Measurements from ENCODE around the gene RSRC2.

The RSRC2 gene

DNA sequence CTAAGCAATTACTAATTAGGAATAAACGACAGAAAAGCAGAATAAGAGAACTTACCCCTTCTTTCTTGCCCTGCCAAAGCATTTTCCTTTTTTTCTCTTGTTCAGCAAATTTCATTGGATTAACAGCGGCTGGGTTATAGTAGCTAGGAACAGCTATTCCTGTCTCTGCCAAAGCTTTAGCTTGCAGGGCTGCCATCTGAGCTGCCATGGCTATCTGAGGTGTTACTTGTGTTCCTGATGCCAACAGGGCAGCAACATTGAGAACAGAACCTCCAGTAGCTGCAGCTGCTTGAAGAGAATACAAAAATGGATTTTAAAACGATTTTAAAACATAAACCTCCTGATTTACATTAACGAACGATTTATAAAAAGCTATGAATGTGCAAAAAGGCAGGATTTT lies 18.6 kb downstream of the RSRC2 start:
- TF ChIP-seq, protein P1, sequence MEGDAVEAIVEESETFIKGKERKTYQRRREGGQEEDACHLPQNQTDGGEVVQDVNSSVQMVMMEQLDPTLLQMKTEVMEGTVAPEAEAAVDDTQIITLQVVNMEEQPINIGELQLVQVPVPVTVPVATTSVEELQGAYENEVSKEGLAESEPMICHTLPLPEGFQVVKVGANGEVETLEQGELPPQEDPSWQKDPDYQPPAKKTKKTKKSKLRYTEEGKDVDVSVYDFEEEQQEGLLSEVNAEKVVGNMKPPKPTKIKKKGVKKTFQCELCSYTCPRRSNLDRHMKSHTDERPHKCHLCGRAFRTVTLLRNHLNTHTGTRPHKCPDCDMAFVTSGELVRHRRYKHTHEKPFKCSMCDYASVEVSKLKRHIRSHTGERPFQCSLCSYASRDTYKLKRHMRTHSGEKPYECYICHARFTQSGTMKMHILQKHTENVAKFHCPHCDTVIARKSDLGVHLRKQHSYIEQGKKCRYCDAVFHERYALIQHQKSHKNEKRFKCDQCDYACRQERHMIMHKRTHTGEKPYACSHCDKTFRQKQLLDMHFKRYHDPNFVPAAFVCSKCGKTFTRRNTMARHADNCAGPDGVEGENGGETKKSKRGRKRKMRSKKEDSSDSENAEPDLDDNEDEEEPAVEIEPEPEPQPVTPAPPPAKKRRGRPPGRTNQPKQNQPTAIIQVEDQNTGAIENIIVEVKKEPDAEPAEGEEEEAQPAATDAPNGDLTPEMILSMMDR (IDR thresholded peaks at IDR 0.05; ENCODE audit: insufficient read depth, low read depth, low read length, missing control alignments) = no peak
- no peak overlapping the region for H3K4me3 ChIP-seq (ENCODE audit: low read depth, low read length)
- no peak for DNase-seq (ENCODE audit: low read depth)

DNA sequence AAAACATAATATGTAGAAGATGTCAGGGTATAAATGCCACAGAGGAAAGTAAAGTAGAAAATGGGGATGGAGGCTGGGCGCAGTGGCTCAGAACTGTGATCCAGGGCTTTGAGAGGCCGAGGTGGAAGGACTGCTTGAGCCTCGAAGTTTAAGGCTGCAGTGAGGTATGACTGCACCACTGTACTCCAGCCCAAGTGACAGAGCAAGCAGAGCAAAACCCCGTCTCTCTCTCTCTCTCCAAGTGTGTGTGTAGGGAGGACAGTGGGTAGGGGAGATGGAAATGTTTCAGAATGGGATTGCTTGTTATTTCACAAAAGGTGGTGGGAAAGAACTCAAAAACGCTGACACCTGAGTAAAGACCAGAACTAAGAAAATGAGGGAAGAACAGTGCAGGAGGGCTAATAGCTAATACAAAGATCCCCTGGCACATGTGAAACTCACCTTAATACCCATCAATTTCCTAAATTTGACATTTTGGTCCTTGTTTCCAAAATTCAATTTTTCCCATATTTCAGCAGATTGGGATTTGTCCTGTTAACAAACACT lies 20.3 kb downstream of the RSRC2 start:
- TF ChIP-seq, protein P1 (IDR thresholded peaks at IDR 0.05; ENCODE audit: insufficient read depth, low read depth, low read length, missing control alignments) = no peak
- DNase-seq (ENCODE audit: low read depth) = no peak
- H3K4me3 ChIP-seq (ENCODE audit: low read depth, low read length) = no peak overlapping the region

DNA sequence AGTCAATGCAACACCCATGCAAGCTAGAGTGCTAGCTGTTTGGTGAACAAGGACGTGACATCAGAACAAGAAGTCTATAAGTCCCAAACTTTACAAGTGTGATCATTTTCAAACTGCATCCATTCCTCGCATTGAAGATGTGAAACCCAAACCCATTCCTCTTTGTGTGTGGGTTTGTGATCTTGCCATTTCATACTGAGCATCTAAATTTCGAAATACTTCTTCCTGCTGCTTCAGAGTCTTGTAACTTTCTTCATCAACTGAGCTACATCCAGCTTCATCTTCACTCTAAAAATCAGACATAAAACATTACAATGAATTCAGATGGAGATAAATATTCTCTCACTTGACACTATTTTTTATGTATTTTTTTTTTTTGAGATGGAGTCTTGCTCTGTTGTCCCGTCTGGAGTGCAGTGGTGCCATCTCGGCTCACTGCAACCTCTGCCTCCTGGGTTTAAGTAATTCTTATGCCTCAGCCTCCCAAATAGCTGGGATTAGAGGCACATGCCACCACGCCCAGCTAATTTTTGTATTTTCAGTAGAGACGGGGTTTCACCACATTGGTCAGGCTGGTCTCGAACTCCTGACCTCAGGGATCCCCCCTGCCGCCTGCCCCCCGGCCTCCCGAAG lies 21.2 kb downstream of the RSRC2 start:
- no peak for DNase-seq (ENCODE audit: low read depth)
- no peak overlapping the region for H3K4me3 ChIP-seq (ENCODE audit: low read depth, low read length)
- TF ChIP-seq, protein P1 (IDR thresholded peaks at IDR 0.05; ENCODE audit: insufficient read depth, low read depth, low read length, missing control alignments) = no peak

DNA sequence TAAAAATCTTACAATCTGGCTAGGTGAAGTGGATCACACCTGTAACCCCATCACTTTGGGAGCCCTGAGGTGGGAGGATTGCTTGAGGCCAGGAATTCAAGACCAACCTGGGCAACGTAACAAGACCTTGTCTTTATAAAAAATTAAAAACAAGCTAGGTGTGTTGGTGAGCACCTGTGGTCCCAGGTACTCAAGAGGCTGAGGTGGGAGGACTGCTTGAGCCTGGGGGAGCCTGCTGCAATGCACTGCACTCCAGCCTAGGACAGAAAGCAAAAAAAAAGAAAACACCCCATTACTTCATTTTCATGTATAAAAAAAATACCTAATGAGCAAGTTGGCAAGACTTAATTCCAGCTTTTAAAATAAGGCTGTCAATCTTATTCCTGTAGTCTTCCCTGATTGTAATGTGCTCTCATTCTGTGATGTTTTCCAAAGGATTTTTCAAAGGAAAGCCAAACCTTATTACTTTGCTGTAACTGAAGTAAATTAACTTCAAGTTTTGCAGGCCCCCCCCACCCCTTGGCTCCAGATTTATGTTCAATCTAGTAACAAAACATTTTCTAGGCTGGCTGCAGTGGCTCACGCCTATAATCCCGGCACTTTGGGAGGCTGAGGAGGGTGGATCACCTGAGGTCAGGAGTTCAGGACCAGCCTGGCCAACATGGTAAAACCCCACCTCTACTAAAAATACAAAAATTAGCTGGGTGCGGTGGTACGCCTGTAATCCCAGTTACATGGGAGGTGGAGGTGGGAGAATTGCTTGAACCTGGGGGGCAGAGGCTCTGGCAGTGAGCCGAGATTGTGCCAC lies 22.7 kb downstream of the RSRC2 start:
- TF ChIP-seq, protein P1 (IDR thresholded peaks at IDR 0.05; ENCODE audit: insufficient read depth, low read depth, low read length, missing control alignments) = no peak
- DNase-seq (ENCODE audit: low read depth) = no peak
- H3K4me3 ChIP-seq (ENCODE audit: low read depth, low read length) = no peak overlapping the region

DNA sequence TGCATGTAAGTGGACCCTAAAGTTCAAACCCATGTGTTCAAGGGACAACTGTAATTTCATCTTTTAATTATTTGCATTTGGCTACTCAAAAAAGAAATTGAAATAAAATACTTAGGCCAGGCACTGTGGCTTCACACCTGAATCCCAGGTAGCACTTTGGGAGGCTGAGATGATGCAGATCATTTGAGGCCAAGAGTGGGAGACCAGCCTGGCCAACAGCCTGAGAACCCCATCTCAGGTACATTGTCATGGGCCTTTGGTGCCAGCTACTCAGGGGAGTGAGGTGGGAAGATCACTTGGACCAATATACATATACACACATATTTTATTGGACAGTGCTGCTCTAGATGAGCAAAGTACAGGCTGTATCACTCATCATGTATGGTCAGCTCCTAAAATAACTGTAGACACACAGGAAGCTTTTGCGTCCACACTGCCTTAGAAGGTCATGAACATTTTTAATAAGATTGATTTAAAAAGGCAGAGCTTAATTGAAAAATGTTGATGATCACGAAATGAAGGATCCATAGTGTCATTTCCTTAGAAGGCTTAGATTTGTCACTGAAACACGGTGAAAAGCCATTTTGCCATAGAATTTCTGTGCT lies 23.5 kb downstream of the RSRC2 start:
- no peak for DNase-seq (ENCODE audit: low read depth)
- TF ChIP-seq, protein P1 (IDR thresholded peaks at IDR 0.05; ENCODE audit: insufficient read depth, low read depth, low read length, missing control alignments) = no peak
- H3K4me3 ChIP-seq (ENCODE audit: low read depth, low read length) = no peak overlapping the region

DNA sequence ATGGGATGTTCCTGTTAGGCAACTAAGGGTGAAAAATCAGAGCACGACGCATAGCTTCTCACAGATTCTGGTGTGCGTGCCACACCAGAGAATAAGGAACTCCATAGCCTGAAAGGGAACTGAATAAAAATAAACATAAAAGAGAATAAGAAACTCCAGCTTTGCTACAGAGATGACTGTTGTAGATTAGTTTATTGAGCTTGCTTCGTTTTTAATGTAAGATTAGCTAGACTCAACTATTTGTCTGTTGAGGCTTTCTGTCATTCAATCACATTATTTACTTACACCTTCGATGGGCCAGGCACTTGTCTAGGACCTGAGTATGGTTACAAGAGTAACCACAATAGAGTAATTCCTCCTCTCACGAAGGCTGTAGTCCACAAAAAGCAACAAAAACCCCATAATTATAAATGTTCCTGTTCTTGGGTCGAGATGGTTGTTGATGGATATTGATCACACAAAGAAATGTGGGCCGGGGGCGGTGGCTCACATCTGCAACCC lies 25.2 kb downstream of the RSRC2 start:
- peak overlapping the region; percentile 78 for H3K4me3 ChIP-seq (ENCODE audit: low read depth, low read length)
- TF ChIP-seq, protein P1 (IDR thresholded peaks at IDR 0.05; ENCODE audit: insufficient read depth, low read depth, low read length, missing control alignments) = no peak
- peak; percentile 31 for DNase-seq (ENCODE audit: low read depth)
